Coronary artery (tissue), 2 donors: ENCODE measurements around the gene LOXHD1.

Experiments used
- DNase-seq: peaks from one replicate; pipeline ENCODE4 v3.0.0-alpha.2; 2017; ENCODE audit warnings: low spot score
- H3K27ac ChIP-seq, 2 donors: fragments of 200-600 bp; sonication (generic); one replicate each; pipeline ENCODE4 v1.5.1; 2016 to 2019
- H3K4me3 ChIP-seq: fragments of 200-600 bp; sonication (generic); 2 replicates; pipeline ENCODE4 v1.5.1; 2016; ENCODE audit warnings: mild to moderate bottlenecking, moderate library complexity
- TF ChIP-seq, protein P1 (sequence below): fragments of 200-600 bp; sonication (generic); IDR thresholded peaks from one replicate; pipeline ENCODE4 v1.5.1; 2019; ENCODE audit warnings: antibody characterized with exemption

Gene LOXHD1

DNA sequence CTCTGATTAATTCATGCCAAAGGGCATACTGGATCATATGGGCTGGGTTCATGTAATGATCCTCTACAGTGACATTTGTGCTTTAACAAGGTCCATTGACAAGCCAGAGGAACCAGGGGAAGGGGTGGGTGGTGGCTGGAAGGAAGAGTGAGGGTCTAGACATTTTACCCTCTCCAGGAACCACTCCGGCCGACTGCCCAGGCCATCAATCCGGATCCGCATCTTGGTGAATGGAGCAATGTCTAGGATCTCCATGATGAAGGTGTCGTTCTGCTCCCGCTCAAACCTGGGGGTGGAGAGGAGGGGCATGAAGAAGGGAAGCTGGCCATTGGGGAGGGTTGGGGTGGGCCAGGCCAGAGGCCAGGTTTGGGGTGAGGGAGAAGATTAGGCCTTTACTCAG, 147.5 kb downstream of the LOXHD1 start:
- TF ChIP-seq, protein P1, sequence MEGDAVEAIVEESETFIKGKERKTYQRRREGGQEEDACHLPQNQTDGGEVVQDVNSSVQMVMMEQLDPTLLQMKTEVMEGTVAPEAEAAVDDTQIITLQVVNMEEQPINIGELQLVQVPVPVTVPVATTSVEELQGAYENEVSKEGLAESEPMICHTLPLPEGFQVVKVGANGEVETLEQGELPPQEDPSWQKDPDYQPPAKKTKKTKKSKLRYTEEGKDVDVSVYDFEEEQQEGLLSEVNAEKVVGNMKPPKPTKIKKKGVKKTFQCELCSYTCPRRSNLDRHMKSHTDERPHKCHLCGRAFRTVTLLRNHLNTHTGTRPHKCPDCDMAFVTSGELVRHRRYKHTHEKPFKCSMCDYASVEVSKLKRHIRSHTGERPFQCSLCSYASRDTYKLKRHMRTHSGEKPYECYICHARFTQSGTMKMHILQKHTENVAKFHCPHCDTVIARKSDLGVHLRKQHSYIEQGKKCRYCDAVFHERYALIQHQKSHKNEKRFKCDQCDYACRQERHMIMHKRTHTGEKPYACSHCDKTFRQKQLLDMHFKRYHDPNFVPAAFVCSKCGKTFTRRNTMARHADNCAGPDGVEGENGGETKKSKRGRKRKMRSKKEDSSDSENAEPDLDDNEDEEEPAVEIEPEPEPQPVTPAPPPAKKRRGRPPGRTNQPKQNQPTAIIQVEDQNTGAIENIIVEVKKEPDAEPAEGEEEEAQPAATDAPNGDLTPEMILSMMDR: no peak
- DNase-seq: no peak

DNA sequence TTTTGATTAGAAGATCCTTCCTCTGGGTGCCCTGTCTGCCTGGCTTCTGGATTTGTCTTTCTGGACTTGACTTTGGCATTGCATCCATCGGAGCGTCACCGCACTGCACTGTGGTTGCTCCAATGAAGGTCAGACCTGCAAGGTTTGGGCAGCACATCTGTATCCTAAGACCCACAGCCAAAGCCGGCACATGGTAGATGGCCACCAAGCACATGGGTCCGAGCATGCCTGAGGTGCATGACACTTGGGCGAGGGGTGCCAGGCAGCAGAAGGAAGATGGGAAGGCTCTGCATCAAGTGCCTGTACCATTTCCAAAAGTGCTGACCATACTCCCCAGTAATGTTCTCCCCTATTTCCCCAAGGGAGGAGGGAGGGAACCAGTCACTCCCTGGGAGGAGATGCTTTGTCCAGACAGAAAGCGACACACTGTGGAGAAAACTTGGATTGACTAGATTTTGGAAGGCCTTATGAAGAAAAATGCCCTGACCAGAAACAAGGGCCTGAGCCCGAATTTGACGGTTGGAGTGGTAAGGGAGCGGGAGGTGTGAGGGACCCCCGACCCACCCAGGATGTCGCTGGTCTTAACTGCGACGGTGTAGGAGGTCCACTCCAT, 149.9 kb downstream of the LOXHD1 start:
- no peak for DNase-seq
- no peak overlapping the region for H3K4me3 ChIP-seq
- TF ChIP-seq, protein P1: no peak
- no peak overlapping the region for H3K27ac ChIP-seq

More for the DNA sequence above, 147.5 kb downstream of the LOXHD1 start:
- H3K27ac ChIP-seq: no peak overlapping the region
- H3K4me3 ChIP-seq: no peak overlapping the region

DNA sequence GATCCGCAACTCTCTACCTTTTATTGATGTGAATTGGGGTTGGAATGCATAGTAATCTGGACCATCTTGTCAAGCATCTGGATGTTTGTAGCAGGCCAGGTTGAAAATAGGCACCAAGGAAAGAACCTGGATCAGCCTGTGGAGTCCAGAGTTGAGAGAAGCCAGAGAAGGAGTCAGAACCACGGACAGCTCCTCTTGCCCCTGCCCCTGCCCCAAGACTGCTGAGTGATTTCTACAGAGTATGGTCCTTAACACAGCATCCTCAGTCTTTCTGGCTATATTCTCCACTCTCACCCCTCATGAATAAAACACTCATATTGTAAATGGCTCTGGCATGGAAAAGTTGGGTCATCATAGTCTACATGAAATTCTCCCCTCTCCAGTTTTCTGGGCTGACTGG, 154.6 kb downstream of the LOXHD1 start:
- DNase-seq: no peak
- no peak overlapping the region for H3K4me3 ChIP-seq
- TF ChIP-seq, protein P1: no peak
- no peak overlapping the region for H3K27ac ChIP-seq

DNA sequence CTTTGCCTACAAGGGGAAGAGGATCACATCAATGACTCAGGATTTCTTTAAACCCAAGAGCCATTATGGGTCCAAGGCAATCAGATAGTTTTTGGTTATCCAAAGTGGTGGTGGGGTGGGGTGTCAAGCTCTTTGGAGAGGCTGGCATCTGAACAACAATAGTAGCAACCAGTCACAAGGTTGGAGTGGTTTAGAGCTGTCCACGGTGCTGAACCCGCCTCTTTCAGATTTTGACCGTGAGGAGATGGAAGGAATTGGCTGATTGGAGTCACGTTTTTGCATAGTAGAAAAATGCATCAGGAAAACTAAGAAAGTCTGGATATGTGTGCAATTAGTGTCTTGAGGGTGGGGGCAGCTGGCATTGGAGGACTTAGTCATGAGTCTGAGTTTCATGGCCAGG, 159.9 kb downstream of the LOXHD1 start:
- DNase-seq: no peak
- no peak overlapping the region for H3K4me3 ChIP-seq
- TF ChIP-seq, protein P1: no peak

DNA sequence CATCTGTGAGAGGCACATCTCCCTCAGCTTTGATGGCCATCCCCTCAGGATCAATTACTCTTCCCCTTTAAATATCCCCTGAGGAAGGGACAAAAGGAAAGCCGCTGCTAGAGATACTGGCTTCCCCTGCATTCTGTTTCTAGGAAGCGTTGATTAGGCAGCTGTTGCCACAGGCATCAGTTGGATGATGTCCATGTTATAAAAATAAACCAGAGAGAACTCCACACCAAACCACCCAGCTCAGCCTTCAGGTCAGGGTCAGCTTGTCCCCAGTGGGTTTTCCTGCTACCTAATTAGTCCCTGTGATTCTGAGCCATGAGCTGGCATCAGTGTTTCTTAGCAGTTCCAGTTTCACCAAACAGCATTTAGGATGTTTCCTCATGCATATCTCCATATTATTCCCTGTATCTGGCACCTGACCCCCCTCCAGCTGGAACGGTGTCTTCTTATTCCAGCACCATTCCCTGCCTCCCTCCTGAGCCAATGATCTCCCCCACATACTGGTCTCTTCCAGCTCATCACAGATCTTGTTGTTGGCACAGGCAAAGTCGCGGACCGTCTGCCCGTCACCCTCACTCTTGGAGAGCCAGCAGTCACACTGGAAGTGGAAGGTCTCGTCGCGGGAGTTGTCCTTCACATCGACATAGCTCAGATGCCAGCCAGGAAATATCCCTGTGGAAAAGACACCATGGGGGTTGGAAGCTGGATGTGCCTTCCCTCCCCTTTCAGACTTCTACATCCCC, 168.4 kb downstream of the LOXHD1 start:
- Histone ChIP-seq H3K4me3 (no peak overlapping the region), H3K27ac (no peak overlapping the region)
- TF ChIP-seq, protein P1: no peak
- no peak for DNase-seq

More for the DNA sequence above, 159.9 kb downstream of the LOXHD1 start:
- H3K27ac ChIP-seq: no peak overlapping the region

DNA sequence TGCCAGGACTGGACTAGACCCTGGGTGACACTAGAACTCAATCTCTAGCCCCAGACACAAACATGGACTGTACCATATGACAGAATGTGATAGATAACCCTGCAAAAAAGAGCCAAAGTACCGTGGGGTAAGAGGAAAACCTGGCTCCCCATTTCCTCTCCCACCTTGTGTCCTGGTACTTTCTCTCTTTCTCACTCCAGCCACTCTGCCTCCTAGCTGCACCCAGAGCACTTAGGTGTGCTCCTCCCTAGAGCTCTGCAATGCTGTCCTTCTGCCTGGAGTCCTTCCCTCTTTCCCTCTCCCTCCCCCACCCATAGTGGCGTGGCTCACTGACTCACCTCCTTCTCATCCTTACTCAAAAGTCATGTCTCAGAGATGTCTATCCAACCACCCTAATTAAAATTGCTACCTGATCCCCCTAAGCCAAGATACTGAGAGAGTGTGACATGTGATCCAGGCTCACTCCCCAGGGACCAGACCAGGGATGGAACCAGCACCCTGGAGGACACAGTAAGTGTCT, 171.3 kb downstream of the LOXHD1 start:
- TF ChIP-seq, protein P1: no peak
- H3K27ac ChIP-seq: no peak overlapping the region

DNA sequence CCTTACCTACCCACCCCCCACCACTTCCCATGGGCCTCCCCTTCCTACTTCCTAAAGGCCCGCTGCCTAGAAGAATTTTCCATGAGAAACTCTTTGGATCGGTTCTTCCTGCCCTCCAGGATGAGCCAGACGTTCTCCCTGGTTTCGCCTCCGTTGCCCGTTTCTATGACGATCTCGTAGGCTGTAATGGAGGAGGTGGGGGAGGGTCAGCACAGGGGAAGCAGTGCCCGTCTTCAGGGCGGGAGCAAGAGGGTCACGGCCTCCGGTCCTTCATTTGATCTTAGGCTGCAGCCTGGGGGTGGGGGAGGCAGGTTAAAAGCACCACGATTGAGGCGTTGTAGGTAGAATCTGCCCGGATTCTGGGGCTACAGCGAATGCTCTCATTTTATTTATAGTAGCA, 172.0 kb downstream of the LOXHD1 start:
- TF ChIP-seq, protein P1: no peak
- H3K4me3 ChIP-seq: no peak overlapping the region
- DNase-seq: no peak
- H3K27ac ChIP-seq: no peak overlapping the region

More for the DNA sequence above, 171.3 kb downstream of the LOXHD1 start:
- H3K4me3 ChIP-seq: no peak overlapping the region
- no peak for DNase-seq
